Measurements from ENCODE around the gene PSME2.
A peak's percentile ranks its signal among the peaks of the same experiment; 100 is the strongest.

Gene PSME2, protein sequence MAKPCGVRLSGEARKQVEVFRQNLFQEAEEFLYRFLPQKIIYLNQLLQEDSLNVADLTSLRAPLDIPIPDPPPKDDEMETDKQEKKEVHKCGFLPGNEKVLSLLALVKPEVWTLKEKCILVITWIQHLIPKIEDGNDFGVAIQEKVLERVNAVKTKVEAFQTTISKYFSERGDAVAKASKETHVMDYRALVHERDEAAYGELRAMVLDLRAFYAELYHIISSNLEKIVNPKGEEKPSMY

GRCh38 chr14:24146453-24146977 lies at the start of gene PSME2:
Gene PSME2 (minus strand): TSS chr14:24146610. CDS start chr14:24146581, 29 bp downstream.
- DNase-seq (ENCODE audit: low read depth in 2 of 2) = peak; percentile 68 to 76

DNA sequence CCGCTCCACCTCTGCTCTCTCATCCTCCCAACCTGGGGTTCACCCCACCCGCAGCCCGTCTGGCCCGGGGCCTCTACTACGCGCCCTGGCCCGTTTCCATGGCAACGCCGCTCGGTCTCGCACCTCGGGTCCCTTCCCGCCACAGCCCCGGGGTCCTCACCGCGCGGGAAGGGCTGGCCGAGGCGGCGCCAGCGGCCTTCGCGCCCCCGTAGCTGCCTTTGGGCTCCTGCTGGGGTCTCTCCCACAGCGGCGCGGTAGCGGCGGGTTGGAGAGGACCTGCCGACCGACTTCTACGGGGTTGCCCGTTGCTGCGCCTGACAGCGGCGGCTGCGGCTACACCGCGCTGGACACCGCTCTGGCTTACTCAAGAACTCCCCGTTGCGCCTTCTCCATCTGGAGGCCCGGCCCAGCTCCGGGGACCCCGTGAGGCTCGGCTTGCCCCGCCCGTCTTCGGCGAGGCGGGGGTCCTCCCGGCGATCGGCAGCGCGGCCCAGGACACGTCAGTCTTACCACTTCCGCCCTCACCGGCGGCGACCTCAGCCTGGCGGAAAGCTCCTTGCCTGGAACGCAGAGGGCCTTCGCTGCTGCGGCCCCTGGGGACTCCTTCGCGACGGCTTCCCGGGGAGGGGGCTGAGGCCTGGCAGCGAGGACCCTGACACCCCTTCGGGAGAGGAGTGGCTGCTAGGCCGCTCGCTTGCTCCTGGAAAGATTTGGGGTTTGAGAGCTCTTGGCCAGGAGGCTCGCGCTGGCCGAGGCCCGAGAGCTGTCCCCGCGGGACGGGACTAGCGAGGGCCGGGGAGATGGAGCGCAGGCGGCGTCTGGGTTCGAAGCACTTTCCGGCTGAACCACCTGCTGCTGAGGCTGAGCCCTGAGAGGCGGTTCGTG lies 49.0 kb upstream of the PSME2 start, which contains the start of gene TM9SF1:
TSS of gene TM9SF1 (minus strand) at position 256 of the 885 bp plus-strand sequence. CDS start 422 bp downstream, outside the sequence.
- DNase-seq (ENCODE audit: low read depth in 2 of 2) = peak; percentile 80 to 84

- DNase-seq (ENCODE audit: low read depth in 2 of 2) = no peak
Observed at GRCh38 chr14:24194873-24195185, 48.4 kb upstream of the PSME2 start.

DNA sequence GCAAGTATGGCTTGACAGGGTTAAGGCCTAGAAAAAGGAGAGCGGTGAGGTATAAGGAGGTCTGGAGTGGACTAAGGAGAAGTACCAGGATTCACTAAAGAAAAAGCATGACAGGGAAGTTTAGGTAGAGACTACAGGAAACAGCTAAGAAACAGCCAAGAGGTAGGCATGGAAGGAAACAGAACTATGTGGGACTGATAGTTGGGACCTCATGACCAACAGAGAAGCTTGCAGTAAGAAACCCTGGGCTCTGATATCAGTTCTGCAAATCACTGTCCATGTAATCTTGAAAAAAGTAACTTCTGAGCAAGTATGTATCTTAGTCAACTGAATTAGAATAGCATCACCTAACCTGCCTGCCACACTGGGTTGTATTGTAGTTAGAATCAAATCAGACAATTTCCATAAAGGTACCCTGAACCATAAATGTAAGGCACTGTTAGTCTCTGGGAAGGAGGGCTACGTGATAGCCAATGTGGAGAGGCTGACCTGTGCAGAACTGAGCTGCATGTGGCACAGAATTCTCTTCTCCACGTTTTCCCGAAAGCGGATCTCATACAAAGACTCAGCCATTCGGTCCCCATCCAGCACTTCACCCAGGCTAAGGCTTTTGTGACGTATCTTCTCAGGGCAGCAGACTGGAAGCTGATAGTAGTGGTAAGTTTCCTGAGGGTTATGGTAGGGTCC lies 47.9 kb upstream of the PSME2 start:
- DNase-seq (ENCODE audit: low read depth in 2 of 2) = no peak

GRCh38 chr14:24192933-24193332 lies 46.5 kb upstream of the PSME2 start:
- no peak for DNase-seq (ENCODE audit: low read depth in 2 of 2)

DNA sequence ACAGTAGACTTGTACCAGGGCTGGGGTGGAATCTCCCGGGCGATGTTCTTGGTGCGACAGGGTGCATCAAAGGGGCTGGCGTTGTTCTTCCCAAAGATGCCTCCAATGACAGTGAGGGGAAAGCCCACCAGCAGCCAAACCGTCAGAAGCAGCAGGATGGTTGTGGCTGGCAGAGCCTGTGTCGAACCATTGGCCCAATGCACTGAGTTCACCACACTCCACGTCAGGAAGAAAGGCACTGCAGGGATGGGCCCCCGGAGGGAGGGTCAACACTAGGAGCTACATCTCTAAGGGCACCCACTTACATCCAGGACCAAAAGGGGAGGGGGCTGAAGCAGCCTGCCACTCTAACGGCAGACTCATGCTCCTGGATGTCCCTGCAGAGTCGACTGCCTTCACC lies 44.0 kb upstream of the PSME2 start:
- DNase-seq (ENCODE audit: low read depth in 2 of 2) = no peak

DNA sequence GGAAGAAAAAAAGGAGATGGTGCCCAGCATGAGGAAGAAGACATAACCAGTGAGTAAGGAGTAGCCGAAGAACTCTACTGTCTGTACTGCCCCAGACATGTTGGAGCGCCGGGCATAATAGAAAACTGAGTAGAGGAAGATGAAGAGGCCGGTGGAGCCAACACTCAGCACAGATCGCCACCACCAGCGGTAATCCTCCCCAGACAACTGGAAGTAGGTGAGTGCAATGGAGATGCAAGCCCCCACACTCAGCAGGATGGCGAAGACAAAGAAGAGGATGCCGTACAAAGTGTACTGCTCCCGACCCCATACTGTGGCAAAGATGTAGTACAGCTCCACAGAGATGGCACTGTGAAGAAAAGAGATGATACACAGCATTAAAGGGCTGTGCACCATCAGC lies 43.0 kb upstream of the PSME2 start:
- no peak for DNase-seq (ENCODE audit: low read depth in 2 of 2)

DNA sequence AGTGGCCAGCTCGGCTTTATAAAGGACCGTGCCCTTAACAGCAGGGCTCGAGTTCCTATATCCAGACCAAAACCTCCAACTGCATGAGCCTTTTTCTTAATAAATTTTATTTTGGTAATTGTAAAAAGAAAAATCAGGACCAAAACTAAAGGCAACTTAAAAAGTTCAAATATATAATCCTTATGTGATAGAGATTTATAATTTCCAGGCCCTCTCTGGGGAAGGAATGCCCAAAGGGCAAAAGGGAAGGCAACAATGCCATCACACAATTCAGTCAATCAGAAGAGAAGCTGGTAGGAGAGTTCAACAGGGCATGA lies 42.6 kb upstream of the PSME2 start:
- DNase-seq (ENCODE audit: low read depth in 2 of 2) = no peak

DNA sequence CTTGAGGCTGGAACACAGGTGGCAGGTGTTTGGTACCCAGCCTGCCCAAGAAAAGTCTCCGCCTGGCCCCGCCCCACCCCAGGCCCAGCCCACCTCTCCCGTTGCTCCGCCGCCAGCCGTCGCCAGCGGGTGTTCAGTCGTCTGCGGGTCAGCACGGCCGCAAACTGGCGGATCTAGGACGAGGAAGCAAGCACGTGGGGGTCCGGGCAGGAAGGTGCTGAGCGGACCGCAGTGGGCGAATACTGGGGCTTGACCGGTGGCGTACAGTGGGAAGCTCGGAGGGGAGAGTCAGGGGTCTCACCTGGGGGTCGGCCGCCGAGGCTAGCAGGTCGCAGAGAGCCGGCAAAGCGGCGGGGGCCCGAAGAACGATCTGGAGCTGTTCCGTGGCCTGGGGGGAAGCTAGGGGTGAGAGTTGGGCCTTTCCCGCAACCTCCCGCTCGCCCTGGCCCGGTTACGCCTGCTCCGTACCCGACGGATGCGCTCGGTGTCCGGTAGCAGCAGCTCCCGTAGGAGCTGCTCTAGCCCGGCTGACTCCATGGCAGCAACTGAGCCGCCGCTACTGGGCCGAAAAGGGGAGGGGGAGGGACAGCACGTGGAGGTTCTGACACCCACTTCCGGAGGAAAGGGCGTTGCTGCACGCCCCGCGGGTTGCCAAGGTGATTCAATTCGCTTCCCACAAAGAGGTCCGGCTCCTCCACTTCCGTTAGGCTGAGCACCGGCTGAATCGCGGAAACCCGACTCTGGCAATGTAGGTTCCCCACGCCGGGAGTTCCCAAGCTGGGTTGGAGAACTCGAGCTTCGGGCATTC lies 42.0 kb upstream of the PSME2 start, which contains the start of gene IPO4:
TSS of gene IPO4 (minus strand) at position 566 of the 808 bp plus-strand sequence. CDS start at position 537, 29 bp downstream.
- peak; percentile 93 to 94 for DNase-seq (ENCODE audit: low read depth in 2 of 2)

- DNase-seq (ENCODE audit: low read depth in 2 of 2) = no peak
Observed at GRCh38 chr14:24187539-24187915, 41.1 kb upstream of the PSME2 start.

- DNase-seq (ENCODE audit: low read depth in 2 of 2) = no peak
Observed at GRCh38 chr14:24186831-24187538, 40.6 kb upstream of the PSME2 start.

DNA sequence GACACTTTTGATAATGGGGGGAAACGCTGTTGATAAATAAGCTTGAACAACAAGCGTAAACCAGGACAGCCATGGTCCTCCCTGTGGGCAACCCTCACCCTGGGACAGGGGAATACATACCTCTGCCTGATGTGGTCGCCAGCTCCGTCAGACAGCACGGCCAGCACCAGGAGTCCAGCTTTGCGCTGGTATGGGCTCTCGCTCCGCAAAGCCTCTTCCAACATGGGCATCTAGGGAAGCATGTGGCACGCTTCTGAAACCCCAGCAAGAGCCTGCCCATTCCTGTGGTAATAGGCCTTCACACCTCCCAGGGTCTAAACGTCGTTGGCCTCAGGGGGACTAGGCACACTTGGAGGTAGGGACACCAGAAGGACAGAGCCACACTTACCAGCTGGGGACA lies 39.3 kb upstream of the PSME2 start:
- no peak for DNase-seq (ENCODE audit: low read depth in 2 of 2)

DNA sequence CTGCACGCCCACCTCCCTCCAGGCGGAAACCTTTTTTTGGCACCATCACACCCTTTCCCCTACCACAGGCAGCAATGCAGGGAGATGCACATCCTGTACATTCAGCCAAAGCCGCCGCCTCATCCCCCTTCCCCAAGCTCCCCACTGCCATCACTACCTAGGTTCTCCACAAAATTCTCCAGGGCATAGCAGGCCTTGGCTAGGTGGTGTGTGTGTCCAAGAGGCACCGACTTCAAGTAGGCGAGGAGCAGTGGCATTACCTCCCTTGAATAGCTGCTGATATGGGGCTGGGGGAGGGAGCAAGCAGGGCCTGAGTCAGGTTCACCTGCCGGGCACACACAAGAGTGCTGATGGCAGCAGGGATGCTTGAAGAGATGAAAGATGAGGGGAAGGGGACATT lies 38.6 kb upstream of the PSME2 start:
- DNase-seq (ENCODE audit: low read depth in 2 of 2) = no peak

DNA sequence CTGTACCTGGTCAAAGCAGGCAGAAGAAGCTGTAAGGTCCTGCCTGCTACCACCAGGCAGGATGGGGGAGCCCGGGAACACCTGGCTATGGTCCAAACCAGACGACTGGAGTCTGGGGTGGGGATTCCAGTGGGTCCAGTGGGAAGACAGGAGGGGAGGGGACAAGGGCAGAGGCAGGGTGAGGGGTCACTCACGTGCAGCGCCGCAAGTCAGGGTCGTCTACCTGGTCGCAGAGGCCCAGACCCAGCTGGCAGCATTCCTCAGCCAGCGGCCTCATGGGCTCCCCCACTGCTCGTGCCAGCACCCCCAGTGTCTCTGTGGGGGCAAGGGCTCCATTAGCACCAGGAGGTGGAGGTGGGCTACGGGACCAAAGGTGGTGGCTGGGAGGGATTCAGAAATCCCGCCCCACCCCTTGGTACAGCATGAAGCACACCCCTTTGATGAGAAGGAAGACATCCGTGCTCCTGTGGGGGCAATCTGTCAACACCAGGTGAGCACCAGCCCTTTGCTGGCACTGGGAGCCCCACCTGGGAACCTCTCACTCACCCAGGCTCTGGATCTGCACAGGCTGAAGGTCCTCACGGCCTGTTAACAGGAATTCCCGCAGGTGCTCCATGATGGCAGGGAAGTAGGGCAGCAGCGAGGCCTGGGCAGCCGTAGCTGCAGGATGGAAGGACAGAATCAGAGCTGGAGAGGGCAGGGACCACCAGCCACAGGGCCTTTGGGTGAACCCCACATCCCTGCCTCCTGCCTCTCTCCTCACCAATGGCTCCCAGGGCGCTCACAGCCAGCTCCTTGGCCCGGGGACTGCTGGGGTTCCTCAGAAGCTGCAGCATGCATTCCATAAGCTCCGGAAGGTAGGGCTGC lies 37.9 kb upstream of the PSME2 start:
- DNase-seq (ENCODE audit: low read depth in 2 of 2) = no peak

GRCh38 chr14:24183014-24183481 lies 36.6 kb upstream of the PSME2 start:
- no peak for DNase-seq (ENCODE audit: low read depth in 2 of 2)

DNA sequence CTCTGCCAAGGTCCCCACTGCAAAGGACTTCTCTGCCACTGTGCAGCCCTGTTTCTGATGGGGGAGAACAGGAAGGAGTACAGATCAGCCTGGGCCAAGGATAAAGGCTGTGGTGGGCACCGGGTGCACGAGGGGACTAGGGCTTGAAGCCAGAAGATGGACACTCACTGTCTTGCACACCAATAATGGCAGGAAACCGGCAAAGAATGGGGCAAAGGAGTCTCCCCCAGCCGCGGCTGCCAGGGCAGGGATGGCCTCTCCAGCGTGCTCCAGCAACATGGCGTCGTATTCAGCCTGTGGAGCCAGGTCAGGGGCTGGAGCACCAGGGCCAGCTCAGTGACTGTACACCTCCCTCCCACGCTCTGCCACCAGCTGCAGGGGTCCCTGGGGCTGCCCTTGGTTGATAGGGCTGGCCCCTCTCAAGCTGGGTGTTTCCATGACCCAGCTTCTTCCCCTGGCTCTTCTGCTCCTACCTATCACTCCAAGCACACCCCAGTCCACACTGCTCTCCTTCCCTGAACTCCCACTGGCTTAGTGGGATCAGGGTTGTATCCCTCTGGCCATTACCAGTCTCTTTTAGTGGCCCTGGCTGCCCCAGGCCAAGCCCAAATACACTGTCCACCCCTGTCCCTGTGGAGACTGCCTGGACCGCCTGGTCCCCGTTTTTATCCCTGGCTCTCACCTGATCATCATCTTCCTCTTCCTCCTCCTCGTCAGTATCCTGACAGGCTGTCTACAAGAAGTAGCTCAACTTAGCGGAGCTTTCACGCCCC lies 35.9 kb upstream of the PSME2 start:
- DNase-seq (ENCODE audit: low read depth in 2 of 2) = no peak

GRCh38 chr14:24181371-24182077 lies 35.1 kb upstream of the PSME2 start:
- DNase-seq (ENCODE audit: low read depth in 2 of 2) = no peak

All from stimulated activated CD8-positive, alpha-beta memory T cell treated with anti-CD3 and anti-CD28 coated beads, Interleukin-7, amount 100 ng/mL, for 4 hours (primary cell).